Thoracic aorta endothelial cell (primary cell): Measurements from ENCODE around the gene MLF2. TPM values are rescaled to one million over a fixed set of nuclear protein-coding genes. Genes with fewer than 3 reads are reported as not detected.

Source experiments
- small RNA-seq: library from RNA; depleted of rRNA; stranded (forward); fragments of <200 nt; gene quantifications from one replicate; pipeline ENCODE3, GENCODE V24; 2012
- total RNA-seq: library from RNA; depleted of rRNA; stranded (reverse); fragments of >200 nt; gene quantifications from 2 replicates; pipeline ENCODE4 v1.2.3, GENCODE V29; 2012

MLF2 gene, protein sequence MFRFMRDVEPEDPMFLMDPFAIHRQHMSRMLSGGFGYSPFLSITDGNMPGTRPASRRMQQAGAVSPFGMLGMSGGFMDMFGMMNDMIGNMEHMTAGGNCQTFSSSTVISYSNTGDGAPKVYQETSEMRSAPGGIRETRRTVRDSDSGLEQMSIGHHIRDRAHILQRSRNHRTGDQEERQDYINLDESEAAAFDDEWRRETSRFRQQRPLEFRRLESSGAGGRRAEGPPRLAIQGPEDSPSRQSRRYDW
- 89.4 and 97.4 TPM in 2 replicates for total RNA-seq

DNA sequence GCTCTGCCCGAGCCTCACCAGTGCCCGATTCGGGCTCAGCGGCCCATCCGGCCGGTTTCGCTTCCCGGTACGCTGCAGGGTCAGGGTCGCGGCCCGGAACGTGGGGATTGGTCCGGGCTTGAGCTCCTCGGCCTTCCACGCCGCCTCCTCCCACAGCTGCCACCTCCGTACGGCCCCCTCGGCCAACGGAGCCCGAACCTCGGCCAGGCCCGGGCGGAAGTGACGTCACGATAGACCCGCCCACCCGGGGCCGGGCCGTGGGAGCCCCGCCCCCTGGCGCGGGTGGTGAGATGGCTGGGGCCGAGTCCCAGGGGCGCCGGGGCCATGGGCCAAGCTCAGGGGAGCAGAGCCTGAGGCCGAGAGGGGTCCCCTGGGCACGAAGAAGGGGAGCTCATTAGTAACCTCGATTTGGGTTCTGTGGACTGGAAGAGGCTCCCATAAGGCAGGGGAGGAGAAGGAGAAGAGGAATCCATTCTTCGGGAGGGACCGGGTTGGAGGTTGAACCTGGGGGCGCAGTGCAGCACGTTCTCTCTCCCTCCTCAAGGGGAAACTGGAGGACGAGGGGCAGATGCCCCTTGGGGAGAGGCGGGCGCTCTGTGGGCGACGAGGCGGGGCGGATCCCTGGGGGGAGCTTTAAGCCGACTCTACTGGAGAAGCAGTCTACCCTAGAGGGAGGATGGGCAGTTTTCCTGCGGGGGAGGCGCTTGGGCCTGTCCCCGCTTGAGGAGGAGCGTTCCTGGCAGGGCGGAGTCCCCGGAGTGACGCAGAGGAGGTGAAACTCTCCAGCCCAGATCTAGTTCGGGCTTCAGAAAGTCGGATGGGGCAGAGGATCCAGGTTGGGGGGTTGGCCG, at the start of gene MLF2:
Gene MLF2, minus strand, starts transcription at position 221 of the 851 bp plus-strand sequence. CDS start 807 bp downstream, outside the sequence.

DNA sequence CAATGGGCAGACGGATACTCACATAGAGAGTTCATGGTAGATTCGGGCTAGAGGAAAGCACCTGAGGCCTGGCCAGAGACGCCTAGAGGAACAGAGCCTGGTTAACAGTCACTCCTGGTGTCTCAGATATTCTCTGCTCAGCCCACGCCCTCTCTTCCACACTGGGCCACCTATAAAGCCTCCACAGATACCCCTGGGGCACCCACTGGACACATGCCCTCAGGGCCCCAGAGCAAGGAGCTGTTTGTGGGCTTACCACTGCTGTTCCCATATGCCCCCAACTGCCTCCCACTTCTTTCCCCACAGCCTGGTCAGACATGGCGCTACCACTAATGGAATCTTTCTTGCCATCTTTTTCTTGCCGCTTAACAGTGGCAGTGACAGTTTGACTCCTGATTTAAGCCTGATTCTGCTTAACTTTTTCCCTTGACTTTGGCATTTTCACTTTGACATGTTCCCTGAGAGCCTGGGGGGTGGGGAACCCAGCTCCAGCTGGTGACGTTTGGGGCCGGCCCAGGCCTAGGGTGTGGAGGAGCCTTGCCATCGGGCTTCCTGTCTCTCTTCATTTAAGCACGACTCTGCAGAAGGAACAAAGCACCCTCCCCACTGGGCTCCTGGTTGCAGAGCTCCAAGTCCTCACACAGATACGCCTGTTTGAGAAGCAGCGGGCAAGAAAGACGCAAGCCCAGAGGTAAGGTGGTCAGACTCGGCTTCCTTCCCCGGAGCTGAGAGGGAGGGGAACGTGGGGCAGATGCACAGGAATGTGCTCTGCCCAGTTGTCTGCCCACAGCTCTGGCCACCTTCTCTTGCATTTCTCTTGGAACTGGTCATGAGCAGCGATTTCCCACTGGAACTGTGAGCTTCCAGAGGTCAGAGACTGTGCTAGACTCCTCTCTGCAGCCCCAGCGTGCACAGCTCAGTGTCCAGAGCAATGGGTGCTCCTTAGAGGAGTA, 36.3 kb upstream of the MLF2 start, which contains the start of gene CD4:
Gene CD4, plus strand, starts transcription at position 557 of the 953 bp plus-strand sequence. CDS start 10,611 bp downstream, outside the sequence.

DNA sequence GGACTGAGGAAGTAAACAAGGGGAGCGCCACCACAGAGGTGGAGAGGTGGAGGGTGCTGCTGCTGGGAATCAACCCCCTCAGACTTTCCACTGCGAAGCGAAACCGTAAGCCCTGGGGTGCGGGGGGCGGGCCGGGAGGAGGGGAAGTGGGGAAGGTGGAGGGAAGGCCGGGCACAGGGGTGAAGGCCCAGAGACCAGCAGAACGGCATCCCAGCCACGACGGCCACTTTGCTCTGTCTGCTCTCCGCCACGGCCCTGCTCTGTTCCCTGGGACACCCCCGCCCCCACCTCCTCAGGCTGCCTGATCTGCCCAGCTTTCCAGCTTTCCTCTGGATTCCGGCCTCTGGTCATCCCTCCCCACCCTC, 19.4 kb upstream of the MLF2 start, which contains the start of gene LAG3:
Gene LAG3, plus strand, starts transcription at position 190 of the 365 bp plus-strand sequence. CDS start 333 bp downstream, outside the sequence.

DNA sequence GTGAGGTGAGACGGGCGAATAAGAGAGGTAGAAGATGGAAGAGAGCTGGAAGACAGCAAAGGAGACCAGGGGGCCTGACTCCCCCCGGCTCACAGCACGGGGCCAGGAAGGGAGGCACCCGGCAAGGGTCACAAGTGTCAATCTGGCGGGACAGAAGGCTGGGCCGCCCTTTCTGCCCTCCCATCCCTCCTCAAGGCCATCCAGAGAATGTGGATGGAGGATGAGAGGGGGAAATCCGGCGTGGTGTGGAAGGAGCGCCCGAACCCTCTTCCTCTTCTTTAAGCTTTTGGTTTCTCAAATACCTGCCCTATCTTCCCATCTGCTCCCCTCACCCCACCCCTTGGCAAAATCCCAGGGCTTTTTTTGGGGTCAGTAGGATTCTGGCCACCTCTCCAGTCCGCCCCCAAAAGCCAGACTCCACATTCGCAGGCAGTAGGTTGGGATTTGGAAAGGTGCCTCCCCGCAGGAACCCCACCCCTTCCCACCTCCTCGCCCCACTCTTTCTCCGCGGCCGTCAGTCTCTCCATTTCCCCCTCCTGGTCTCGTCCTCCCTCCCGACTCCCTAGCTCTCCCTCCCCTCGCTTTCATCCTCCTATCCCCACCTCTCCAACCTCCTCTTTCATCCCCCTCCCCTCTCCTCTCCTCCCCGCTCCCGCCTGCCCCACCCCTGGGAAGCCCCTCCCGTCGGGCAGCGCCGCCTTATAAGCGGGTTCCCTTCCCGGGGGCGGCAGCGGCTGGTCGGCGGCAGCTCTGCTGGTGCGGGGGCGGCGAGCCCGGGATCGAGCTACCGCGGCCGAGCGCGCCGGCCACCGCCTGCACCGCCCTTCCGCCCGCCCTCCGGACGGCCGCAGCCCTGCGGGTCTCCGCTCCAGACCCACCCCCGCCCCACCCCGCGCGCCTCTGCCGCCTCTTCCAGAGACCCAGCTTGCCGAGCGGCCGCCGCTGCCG, 13.0 kb upstream of the MLF2 start, which contains the start of gene PTMS:
Gene PTMS, plus strand, starts transcription at position 730 of the 948 bp plus-strand sequence. CDS start 343 bp downstream, outside the sequence.

DNA sequence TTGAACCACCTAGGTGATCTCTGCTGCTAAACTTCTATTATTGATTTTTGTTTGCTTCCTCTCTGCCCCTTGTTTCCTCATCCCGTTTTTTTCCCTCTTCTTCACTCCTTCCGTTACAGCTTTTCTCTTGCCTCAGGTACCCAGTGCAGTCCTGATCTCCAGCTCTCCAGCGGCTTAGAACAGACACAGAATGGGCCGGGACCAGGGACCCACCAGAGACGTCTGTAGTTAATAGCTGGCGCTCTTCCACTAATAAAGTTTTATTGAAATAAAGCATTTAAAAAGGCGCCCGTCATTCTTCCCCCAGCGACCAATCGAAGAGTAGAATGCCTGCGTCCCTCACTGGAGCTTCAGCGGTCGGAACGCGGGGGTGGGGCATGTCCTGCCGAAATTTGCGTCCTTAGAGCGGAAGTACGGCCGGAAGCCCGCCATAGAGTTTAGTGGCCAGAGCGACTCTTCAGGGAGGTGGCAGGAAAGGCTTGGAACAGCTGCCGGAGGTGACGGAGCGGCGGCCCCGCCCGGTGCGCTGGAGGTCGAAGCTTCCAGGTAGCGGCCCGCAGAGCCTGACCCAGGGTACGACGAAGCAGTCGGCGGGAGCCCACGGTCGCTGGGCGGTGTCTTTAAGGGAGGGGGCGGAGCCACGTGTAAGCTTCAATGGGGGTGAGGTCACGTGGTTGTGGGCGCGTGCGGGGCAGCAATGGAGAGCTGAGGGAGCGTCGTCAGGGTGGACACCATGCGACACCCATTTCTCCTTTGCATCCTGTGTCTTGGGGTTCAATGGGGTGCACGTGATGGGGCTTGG, 29.1 kb downstream of the MLF2 start, which contains the start of gene COPS7A:
Gene COPS7A, plus strand, starts transcription at position 440 of the 802 bp plus-strand sequence. CDS start 611 bp downstream, outside the sequence.

DNA sequence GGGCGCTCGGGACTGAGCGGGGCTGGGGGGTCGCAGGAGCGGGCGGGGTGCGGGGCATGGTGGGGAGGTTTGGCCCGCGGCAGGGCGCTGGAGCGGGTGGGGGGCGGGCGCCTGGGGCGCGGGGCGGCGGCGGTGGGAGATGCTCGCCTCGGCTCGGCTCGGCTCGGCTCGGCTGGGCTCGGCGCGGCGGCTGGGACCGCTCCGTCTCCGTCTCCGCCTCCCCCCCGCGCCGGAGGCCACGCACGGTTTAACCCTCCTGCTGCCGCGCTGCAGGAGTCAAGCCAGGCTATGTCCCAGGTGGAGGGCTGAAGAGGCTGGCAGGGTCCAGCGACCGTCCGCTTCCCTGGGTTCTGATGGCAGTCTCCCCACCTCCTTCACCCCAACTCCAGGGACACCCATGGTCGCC, 52.3 kb downstream of the MLF2 start, which contains the start of gene PIANP:
Gene PIANP, minus strand, starts transcription at position 170 of the 406 bp plus-strand sequence. CDS start 2,754 bp downstream, outside the sequence.

Small RNA genes within 50 kb of the gene (small RNA-seq; reads per million reads assigned to genes)
- not detected for gene RNU6-781P

Other genes starting within 250 kb of the MLF2 start
- 6,676 and 6,710 TPM in 2 replicates for gene GAPDH, start 218.6 kb downstream of the MLF2 start, total RNA-seq
- gene IFFO1, start 197.1 kb downstream of the MLF2 start, total RNA-seq, result 6.3 and 7.6 TPM in 2 replicates
- 47.5 and 52.7 TPM in 2 replicates for gene NOP2, start 184.8 kb downstream of the MLF2 start, total RNA-seq
- gene CHD4, start 145.8 kb downstream of the MLF2 start, total RNA-seq, result 222 and 230 TPM in 2 replicates
- 0.13 TPM in 1 of 2 replicates, not detected in the other for gene LPAR5, start 117.2 kb downstream of the MLF2 start, total RNA-seq
- gene ACRBP, start 105.7 kb downstream of the MLF2 start, total RNA-seq, result 0.50 and 0.53 TPM in 2 replicates
- 30.1 and 35.0 TPM in 2 replicates for gene ING4, start 90.0 kb downstream of the MLF2 start, total RNA-seq
- 27.0 and 28.2 TPM in 2 replicates for gene ZNF384, start 63.8 kb downstream of the MLF2 start, total RNA-seq
- 0.13 TPM in 1 of 2 replicates, not detected in the other for gene PIANP, start 52.3 kb downstream of the MLF2 start, total RNA-seq
- 34.7 and 40.3 TPM in 2 replicates for gene COPS7A, start 29.1 kb downstream of the MLF2 start, total RNA-seq
- 98.0 and 103 TPM in 2 replicates for gene PTMS, start 13.2 kb upstream of the MLF2 start, total RNA-seq
- gene LAG3, start 19.4 kb upstream of the MLF2 start, total RNA-seq, result 0.13 and 0.14 TPM in 2 replicates
- gene CD4, start 36.4 kb upstream of the MLF2 start, total RNA-seq, result not detected in 2 replicates
- gene GPR162, start 68.7 kb upstream of the MLF2 start, total RNA-seq, result 5.7 and 9.4 TPM in 2 replicates
- 56.1 and 68.3 TPM in 2 replicates for gene P3H3, start 75.3 kb upstream of the MLF2 start, total RNA-seq
- gene GNB3, start 87.8 kb upstream of the MLF2 start, total RNA-seq, result 3.1 and 3.8 TPM in 2 replicates
- 25.7 and 39.8 TPM in 2 replicates for gene CDCA3, start 98.1 kb upstream of the MLF2 start, total RNA-seq
- 83.1 and 87.7 TPM in 2 replicates for gene USP5, start 99.0 kb upstream of the MLF2 start, total RNA-seq
- 806 and 826 TPM in 2 replicates for gene TPI1, start 114.4 kb upstream of the MLF2 start, total RNA-seq
- gene SPSB2, start 120.2 kb upstream of the MLF2 start, total RNA-seq, result 1.2 and 3.3 TPM in 2 replicates
- gene LRRC23, start 151.7 kb upstream of the MLF2 start, total RNA-seq, result 2.1 and 5.3 TPM in 2 replicates
- gene ENO2, start 161.4 kb upstream of the MLF2 start, total RNA-seq, result 12.2 TPM in 2 replicates
- gene ATN1, start 174.8 kb upstream of the MLF2 start, total RNA-seq, result 17.6 and 23.0 TPM in 2 replicates
- not detected in 2 replicates for gene RNU7-1, start 190.7 kb upstream of the MLF2 start, total RNA-seq
- 64.9 and 76.2 TPM in 2 replicates for gene C12orf57, start 190.9 kb upstream of the MLF2 start, total RNA-seq
- 0.36 TPM in 1 of 2 replicates, not detected in the other for gene PTPN6, start 198.2 kb upstream of the MLF2 start, total RNA-seq
- 193 and 222 TPM in 2 replicates for gene PHB2, start 217.5 kb upstream of the MLF2 start, total RNA-seq
- gene EMG1, start 217.8 kb upstream of the MLF2 start, total RNA-seq, result 48.4 and 49.6 TPM in 2 replicates